GM20000 (cell line): Measurements from ENCODE around the gene ATG2B.

Experiments
- DNase-seq: peaks from one replicate; pipeline ENCODE4 v3.0.0; 2012; ENCODE audit warnings: low spot score
- TF ChIP-seq, protein P1 (sequence below): IDR thresholded peaks from 2 replicates; pipeline ENCODE4 v1.5.1; 2012; ENCODE audit warnings: mild to moderate bottlenecking, control low read depth; ENCODE audit errors: extremely low read depth, missing control alignments

Gene ATG2B

DNA sequence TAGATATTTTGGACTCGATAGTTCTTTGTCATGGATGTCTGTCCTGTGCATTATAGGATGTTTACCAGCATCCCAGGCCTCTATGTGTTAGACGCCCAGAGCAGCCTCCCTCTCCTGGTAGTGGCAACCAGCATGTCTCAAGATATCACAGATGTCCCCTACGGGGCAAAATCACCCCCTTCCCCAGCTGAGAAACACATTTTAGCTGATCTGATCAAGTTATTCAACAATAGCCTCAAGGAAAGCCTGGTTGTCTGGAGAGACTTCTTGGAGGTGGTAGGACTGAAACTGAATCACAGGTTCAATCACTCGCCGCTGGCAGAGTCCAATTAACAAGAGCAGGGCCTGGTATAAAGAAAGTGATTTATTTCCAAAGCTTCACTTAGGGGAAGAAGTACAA, 89.5 kb downstream of the ATG2B start:
- TF ChIP-seq, protein P1, sequence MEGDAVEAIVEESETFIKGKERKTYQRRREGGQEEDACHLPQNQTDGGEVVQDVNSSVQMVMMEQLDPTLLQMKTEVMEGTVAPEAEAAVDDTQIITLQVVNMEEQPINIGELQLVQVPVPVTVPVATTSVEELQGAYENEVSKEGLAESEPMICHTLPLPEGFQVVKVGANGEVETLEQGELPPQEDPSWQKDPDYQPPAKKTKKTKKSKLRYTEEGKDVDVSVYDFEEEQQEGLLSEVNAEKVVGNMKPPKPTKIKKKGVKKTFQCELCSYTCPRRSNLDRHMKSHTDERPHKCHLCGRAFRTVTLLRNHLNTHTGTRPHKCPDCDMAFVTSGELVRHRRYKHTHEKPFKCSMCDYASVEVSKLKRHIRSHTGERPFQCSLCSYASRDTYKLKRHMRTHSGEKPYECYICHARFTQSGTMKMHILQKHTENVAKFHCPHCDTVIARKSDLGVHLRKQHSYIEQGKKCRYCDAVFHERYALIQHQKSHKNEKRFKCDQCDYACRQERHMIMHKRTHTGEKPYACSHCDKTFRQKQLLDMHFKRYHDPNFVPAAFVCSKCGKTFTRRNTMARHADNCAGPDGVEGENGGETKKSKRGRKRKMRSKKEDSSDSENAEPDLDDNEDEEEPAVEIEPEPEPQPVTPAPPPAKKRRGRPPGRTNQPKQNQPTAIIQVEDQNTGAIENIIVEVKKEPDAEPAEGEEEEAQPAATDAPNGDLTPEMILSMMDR: no peak
- no peak for DNase-seq

DNA sequence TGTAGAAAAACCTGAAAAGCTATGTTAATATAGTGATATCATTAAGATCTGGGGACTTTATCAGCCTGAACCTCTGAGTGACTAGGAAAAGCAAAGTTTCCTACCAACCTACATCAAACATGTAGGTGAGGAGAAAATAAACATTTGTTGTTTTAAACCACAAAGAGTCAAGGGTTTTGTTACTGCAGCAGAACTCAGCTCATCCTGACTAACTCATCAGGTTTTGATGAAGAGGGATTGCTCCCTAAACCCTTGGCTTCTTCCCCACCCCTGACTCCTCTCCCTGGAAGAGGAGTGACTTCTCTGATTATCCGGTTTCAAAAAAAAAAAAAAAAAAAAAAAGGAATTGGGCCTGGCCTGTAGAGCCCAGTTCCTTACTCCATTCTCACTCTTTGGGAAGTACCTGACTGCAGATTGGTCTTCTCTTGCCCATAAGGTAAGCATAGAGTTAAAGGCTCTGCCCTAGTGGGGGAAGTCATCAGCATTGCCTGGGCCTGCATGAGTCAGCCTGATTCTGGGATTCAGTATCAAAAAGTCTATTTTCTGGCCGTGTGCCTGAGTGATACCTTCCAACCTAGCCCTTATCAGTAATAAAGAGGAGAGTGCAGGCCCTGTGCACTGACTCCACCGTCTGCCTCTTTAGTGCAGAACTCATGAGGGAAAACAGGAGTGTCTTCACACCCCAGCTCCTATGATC, 90.2 kb downstream of the ATG2B start:
- no peak for DNase-seq

DNA sequence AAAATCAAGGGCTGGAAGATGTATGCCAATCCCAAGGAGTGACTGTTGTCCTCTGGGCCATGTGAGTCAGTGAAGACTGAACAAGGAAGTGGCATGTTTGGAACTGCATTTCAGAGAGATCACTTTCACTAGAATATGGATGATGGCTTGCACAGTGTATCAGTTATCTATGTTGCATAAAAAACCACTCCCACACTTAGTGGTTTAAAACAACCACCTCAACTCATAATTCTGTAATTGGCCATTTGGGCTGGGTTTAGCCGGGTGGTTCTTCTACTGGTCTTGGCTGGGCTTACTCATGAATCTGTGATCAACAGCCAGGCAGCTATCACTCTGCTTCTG, 91.7 kb downstream of the ATG2B start:
- TF ChIP-seq, protein P1: no peak
- DNase-seq: no peak

More for the DNA sequence above, 90.2 kb downstream of the ATG2B start:
- TF ChIP-seq, protein P1: no peak

DNA sequence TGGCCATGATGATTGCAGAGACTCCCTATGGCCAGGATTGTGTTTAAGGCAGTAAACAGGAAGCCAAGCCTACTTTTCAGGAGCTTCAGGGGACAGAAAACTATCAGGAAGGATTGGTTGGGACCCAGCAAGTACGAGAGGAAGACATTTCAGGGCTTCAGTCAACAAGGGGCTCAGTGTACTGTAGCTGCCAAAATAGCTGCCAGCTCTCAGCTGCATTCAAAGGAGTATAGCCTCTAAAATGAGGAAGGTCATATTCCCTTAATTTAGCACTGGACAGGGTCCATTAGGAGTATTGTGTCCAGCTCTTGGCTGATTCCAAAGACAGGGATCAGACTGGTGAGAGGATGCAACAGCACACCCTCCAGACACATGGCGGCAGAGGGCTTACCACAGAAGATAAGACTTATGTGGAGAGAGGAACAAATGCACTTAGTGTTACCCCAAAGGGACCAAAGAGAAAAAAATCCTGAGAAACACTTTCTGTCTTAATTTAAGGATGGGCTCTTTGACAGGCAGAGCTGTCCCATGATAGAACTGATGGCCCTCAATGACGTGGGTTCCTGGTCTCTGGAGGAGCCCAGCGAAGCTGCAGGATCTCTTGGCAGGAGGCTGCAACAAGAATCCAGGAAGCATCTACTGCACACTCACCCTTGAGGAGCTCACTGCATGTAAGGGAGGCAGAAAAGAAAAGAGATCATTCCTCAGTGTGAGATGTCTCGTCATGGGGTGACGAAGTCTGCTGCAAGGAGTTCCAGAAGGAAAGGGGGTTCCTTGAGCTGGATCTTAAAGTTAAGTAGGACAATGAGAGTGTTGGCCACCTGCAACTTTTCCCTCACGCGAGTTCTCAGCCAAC, 92.3 kb downstream of the ATG2B start:
- TF ChIP-seq, protein P1: no peak
- no peak for DNase-seq

DNA sequence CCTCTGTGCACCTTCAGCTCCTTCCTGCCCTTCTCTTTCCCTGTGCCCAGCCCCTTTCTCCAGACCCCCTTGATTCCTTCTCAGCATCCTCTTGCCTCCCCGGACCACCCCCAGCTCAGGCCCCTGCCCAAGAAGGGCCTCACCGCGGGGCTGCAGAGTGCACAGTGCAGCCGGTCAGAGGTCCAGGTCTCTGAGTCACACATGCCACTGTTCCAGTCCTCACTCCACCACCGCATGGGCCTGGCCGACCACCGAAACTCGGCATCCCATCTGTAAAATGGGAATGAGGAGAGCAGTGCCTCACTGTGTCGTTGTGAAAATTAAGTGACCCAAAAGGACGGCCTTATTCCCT, 93.8 kb downstream of the ATG2B start:
- TF ChIP-seq, protein P1: no peak
- no peak for DNase-seq

DNA sequence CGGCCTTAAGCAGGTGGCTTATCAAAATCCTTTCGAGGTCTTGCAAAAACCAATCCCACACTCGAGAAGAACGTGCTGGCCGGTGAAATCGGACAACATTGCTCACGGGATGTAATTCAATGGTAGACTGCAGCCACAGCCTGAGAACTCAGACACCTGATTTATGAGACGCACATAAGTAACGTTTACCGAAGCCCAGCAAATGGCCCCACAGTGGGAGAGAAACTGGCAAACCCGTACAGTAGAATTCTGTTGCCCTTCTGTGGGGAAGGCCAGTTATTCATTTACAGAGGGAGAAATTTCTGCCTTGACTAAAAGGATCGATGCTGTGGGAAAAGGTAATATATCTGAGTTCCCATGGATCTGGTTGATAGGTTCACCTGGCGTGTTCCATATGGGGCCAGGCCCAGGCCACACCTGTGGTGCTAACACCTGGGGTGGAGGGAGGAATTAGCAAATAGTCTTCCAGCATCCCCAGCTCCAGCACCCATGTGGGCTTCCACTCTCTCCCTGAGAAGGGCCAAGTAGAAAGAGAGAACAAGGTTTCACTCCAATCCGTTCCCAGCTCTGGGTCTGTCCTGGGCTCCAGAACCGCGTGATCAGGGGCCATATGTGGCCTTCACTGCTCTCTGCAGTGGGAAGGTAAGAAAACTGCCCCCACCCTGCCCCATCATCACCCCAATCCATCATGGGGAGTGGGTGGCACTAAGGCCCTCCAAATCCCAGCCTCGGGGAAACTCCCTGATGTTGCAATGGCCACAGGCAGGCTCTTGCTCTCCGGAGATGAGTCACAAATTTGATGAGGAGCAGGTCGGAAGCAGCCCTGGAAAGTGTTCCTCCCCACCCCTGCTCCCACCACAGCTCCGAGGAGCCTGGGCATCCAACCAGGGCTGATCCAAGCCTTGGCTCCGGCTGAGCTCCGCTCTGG, 94.4 kb downstream of the ATG2B start:
- TF ChIP-seq, protein P1: no peak
- no peak for DNase-seq
